Measurements from ENCODE around the gene CLTA. TPM values are rescaled to one million over a fixed set of nuclear protein-coding genes. Genes with fewer than 3 reads are reported as not detected.

CLTA gene
- polyA plus RNA-seq, 1 experiment = 364 TPM

DNA sequence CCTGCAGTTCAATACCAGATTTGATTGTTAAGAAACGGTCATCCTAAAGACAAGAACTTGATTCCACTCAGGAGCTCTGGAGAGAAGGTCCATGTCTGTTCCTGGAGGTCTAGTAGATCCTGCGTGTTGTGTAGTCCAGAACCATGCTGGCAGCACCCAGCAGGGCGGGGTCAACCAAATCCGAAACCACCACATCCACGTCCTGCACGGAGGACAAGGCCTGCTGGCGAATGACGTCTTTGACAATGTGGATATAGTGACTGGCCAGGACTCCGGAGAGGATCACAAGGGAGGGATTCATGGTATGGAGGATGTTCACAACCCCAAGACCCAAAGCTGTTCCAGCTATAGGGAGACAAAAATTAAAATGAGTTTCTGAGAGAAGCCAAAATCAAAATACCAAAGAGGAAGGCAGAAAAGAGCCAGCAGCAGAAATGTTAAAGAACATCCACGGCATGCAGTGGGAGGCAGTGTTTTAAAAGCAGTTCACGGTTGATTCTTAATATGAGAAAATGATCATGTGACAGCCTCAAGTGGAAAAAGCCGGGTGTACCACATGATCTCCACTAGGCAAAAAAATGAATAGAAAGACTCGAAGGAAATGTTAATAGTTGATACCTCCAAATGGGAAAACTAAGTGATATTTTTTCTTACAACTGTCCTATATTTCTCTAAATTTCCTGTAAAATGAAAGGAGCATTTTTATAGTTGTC, 26.7 kb downstream of the CLTA start:
- Histone ChIP-seq H3K27me3 (ENCODE audit: control insufficient read depth, insufficient read depth, low read length) (no peaks in the 10 kb centered on the region), H3K9me3 (ENCODE audit: control insufficient read depth, insufficient read depth, low read length) (peaks cover 3% of the 10 kb centered on the region), H3K4me3 (ENCODE audit: low read depth, low read length) (no peak overlapping the region), H3K27ac (ENCODE audit: low read depth, low read length) (no peak overlapping the region)
- CTCF ChIA-PET = interaction anchor here (0.6 to 1.4 kb wide), 3 partner anchors 27 to 755 kb away, joined by 3 read pairs; partner anchors contain the start of gene CLTA
- POLR2A ChIA-PET = no interaction called here
- TF ChIP-seq, protein P1, sequence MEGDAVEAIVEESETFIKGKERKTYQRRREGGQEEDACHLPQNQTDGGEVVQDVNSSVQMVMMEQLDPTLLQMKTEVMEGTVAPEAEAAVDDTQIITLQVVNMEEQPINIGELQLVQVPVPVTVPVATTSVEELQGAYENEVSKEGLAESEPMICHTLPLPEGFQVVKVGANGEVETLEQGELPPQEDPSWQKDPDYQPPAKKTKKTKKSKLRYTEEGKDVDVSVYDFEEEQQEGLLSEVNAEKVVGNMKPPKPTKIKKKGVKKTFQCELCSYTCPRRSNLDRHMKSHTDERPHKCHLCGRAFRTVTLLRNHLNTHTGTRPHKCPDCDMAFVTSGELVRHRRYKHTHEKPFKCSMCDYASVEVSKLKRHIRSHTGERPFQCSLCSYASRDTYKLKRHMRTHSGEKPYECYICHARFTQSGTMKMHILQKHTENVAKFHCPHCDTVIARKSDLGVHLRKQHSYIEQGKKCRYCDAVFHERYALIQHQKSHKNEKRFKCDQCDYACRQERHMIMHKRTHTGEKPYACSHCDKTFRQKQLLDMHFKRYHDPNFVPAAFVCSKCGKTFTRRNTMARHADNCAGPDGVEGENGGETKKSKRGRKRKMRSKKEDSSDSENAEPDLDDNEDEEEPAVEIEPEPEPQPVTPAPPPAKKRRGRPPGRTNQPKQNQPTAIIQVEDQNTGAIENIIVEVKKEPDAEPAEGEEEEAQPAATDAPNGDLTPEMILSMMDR (IDR thresholded peaks at IDR 0.05; ENCODE audit: low read depth, low read length) = no peak
- DNase-seq (ENCODE audit: low read depth, low spot score) = no peak

DNA sequence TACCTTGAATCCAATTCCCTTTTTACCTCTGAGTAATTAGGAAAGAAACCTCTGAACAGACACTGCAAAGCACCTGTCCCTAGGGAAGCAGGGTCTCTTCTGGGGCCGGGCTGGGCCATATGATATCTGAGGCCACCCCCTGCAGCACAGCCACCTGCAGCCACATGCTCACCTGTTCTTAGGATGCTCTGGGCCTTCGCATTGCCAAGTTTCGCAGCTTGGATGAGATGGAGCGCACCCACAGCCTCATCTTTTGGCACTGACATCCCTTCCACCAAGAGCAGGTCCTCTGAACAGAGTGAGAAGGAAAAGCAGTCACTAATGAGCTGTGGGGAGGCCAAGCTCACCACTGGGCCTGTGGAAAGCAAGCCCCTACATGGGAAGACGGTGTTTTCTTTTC, 27.3 kb downstream of the CLTA start:
- ChIA-PET CTCF (interaction anchor here (0.6 to 1.4 kb wide), 2 partner anchors 27 to 111 kb away, joined by 3 read pairs; partner anchors contain the start of gene CLTA), POLR2A (no interaction called here)
- H3K27ac ChIP-seq (ENCODE audit: low read depth, low read length) = no peak overlapping the region
- TF ChIP-seq, protein P1 (IDR thresholded peaks at IDR 0.05; ENCODE audit: low read depth, low read length) = no peak
- H3K9me3 ChIP-seq (ENCODE audit: control insufficient read depth, insufficient read depth, low read length) = peaks cover 9% of the 10 kb centered on the region
- H3K4me3 ChIP-seq (ENCODE audit: low read depth, low read length) = no peak overlapping the region
- no peak for DNase-seq (ENCODE audit: low read depth, low spot score)
- H3K27me3 ChIP-seq (ENCODE audit: control insufficient read depth, insufficient read depth, low read length) = no peaks in the 10 kb centered on the region

DNA sequence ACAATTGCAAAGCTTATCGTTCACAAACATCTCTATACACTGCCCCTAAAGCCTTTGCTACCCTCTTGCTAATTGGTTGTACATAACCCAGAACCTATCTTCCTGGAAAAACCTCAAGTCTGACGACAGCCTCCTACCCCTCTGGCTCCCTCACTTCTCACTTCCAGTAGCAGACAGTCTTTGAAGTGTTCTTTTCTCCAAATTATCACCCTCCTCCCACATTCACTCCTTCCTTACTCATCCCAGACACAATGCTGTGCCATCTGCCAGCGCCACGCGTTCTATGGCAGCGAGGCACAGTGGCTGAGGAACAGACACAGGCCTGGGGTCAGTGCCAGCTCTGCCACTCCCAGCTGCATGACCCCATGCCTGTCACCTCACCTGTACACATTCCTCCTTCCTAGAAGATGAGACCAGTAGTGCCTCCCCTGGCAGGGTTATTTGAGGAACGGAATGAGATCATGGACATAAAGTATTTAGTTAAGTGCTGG, 27.7 kb downstream of the CLTA start:
- ChIA-PET CTCF (interaction anchor here (0.6 kb wide), 1 partner anchor 28 kb away, joined by 3 read pairs; the partner anchor contains the start of gene CLTA), POLR2A (no interaction called here)
- Histone ChIP-seq H3K27ac (ENCODE audit: low read depth, low read length) (no peak overlapping the region), H3K4me3 (ENCODE audit: low read depth, low read length) (no peak overlapping the region), H3K9me3 (ENCODE audit: control insufficient read depth, insufficient read depth, low read length) (peaks cover 9% of the 10 kb centered on the region), H3K27me3 (ENCODE audit: control insufficient read depth, insufficient read depth, low read length) (no peaks in the 10 kb centered on the region)
- no peak for DNase-seq (ENCODE audit: low read depth, low spot score)
- TF ChIP-seq, protein P1 (IDR thresholded peaks at IDR 0.05; ENCODE audit: low read depth, low read length) = no peak

DNA sequence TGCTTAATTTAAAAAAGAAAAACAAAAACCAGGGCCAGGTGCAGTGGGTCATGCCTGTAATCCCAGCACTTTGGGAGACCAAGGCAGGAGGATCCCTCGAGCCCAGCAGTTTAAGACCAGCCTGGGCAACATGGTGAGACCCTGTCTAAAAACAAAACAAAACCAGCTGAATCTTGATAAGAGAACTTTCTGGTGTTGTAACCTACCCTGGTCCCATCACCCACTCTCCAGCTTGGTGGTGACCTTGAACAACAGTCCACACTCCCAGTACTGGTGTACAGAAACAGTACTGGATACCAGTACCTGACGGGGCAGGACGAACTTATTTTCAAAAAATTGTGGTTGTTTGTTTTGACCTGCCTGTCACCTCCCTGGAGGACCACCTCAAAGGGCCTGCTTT, 30.9 kb downstream of the CLTA start:
- DNase-seq (ENCODE audit: low read depth, low spot score) = no peak
- CTCF ChIA-PET = interaction anchor here (0.6 kb wide), 1 partner anchor 12 kb away, joined by 4 read pairs; no protein-coding TSS in a partner anchor
- H3K4me3 ChIP-seq (ENCODE audit: low read depth, low read length) = no peak overlapping the region
- peaks cover 9% of the 10 kb centered on the region for H3K9me3 ChIP-seq (ENCODE audit: control insufficient read depth, insufficient read depth, low read length)
- TF ChIP-seq, protein P1 (IDR thresholded peaks at IDR 0.05; ENCODE audit: low read depth, low read length) = no peak
- H3K27me3 ChIP-seq (ENCODE audit: control insufficient read depth, insufficient read depth, low read length) = no peaks in the 10 kb centered on the region
- H3K27ac ChIP-seq (ENCODE audit: low read depth, low read length) = no peak overlapping the region
- POLR2A ChIA-PET = no interaction called here

DNA sequence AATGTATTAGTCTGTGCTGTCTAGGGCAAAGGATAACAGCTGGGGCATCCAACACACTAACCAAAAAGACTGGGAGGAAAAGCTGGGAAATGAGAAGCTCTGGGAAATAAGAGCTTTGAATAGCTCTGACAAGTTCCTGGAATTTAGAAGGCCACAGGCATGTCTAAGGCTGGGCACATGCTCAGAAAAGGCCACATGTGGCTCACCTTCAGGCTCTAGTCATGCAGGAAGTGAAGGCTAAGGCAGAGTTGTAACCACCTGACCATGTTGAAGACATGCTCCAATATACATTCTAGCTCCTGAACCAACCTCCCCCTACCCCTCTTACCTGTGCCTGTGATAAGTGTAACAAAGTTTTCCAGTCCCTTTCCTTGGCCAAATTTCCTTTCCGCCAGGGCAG, 31.7 kb downstream of the CLTA start:
- no peak for DNase-seq (ENCODE audit: low read depth, low spot score)
- CTCF ChIA-PET = interaction anchor here (0.6 kb wide), 1 partner anchor 13 kb away, joined by 4 read pairs; no protein-coding TSS in a partner anchor
- POLR2A ChIA-PET = no interaction called here

More for the DNA sequence above, 31.7 kb downstream of the CLTA start:
- peaks cover 9% of the 10 kb centered on the region for H3K9me3 ChIP-seq (ENCODE audit: control insufficient read depth, insufficient read depth, low read length)
- TF ChIP-seq, protein P1 (IDR thresholded peaks at IDR 0.05; ENCODE audit: low read depth, low read length) = no peak
- H3K27me3 ChIP-seq (ENCODE audit: control insufficient read depth, insufficient read depth, low read length) = no peaks in the 10 kb centered on the region
- no peak overlapping the region for H3K4me3 ChIP-seq (ENCODE audit: low read depth, low read length)
- H3K27ac ChIP-seq (ENCODE audit: low read depth, low read length) = no peak overlapping the region

All from AG04450 (cell line).